Measurements from ENCODE around the gene FOXO3.

FOXO3 gene

DNA sequence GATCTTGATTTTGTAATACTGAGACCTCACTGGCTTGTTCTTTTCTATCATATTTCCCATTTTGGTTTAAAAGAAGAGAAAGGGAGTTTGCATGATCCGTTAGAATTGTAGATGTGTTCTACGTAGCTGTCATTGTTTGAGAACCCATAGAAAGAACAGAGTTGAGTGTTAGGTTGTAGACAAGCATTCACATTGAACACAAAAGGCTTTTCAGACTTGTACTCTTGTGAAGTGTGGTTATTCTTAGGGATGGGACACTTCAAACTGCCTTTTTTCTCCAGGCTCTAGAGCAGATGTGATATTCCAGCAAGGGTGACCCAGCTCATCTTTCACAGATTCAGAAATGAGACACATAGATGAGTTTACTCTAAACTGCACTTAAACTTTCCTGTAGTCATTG, 19.9 kb downstream of the FOXO3 start:
- no peak overlapping the region for H3K4me3 ChIP-seq (replicated peaks; ENCODE audit: low read depth, low read length)
- H3K27me3 ChIP-seq (replicated peaks; ENCODE audit: control insufficient read depth, insufficient read depth, low read length) = no peaks in the 10 kb centered on the region
- DNase-seq (ENCODE audit: extremely low read depth, insufficient read length) = no peak
- TF ChIP-seq, protein P1, sequence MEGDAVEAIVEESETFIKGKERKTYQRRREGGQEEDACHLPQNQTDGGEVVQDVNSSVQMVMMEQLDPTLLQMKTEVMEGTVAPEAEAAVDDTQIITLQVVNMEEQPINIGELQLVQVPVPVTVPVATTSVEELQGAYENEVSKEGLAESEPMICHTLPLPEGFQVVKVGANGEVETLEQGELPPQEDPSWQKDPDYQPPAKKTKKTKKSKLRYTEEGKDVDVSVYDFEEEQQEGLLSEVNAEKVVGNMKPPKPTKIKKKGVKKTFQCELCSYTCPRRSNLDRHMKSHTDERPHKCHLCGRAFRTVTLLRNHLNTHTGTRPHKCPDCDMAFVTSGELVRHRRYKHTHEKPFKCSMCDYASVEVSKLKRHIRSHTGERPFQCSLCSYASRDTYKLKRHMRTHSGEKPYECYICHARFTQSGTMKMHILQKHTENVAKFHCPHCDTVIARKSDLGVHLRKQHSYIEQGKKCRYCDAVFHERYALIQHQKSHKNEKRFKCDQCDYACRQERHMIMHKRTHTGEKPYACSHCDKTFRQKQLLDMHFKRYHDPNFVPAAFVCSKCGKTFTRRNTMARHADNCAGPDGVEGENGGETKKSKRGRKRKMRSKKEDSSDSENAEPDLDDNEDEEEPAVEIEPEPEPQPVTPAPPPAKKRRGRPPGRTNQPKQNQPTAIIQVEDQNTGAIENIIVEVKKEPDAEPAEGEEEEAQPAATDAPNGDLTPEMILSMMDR (IDR thresholded peaks at IDR 0.05; ENCODE audit: insufficient read depth, low read length, poor library complexity, severe bottlenecking) = no peak
- peaks cover 3% of the 10 kb centered on the region; the same call in 1 of the 2 replicates for H3K36me3 ChIP-seq (ENCODE audit: control insufficient read depth, insufficient read depth, low read length)

DNA sequence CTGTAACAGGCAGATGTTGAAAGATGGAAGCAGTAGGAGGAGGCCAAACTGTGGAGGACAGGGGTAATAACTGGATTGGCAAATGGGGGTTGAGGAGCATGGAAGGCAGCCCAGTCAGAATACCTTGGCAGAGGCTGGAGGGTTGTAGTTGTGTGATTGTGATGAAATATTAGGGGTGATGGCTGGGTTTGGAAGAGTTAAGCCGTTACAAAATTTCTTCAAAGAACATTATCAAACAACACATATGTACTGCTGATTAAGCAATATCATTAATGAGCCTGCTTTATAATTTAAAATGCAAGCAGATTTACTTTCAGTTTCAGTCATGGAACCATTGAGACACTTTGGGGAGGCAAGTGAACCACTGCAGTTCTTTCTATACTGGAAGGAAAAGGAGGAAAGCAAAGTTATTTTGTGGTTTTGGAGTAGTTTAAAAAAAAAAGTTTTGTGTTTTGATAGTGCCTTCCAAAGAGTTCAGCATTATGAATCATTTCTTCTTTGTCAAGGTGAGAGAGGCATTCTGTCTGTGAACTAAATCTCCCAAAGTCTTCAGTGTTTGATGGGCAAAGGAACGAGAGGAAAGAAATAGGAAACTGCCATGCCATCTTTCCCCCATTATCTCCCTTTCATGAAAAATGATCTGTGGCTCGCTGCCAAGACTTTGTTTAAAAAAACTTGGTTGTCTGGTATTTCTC, 20.7 kb downstream of the FOXO3 start:
- no peak for DNase-seq (ENCODE audit: extremely low read depth, insufficient read length)
- no peaks in the 10 kb centered on the region for H3K27me3 ChIP-seq (replicated peaks; ENCODE audit: control insufficient read depth, insufficient read depth, low read length)
- H3K4me3 ChIP-seq (replicated peaks; ENCODE audit: low read depth, low read length) = no peak overlapping the region
- H3K36me3 ChIP-seq (ENCODE audit: control insufficient read depth, insufficient read depth, low read length) = peaks cover 3% of the 10 kb centered on the region; the same call in 1 of the 2 replicates
- TF ChIP-seq, protein P1 (IDR thresholded peaks at IDR 0.05; ENCODE audit: insufficient read depth, low read length, poor library complexity, severe bottlenecking) = no peak

DNA sequence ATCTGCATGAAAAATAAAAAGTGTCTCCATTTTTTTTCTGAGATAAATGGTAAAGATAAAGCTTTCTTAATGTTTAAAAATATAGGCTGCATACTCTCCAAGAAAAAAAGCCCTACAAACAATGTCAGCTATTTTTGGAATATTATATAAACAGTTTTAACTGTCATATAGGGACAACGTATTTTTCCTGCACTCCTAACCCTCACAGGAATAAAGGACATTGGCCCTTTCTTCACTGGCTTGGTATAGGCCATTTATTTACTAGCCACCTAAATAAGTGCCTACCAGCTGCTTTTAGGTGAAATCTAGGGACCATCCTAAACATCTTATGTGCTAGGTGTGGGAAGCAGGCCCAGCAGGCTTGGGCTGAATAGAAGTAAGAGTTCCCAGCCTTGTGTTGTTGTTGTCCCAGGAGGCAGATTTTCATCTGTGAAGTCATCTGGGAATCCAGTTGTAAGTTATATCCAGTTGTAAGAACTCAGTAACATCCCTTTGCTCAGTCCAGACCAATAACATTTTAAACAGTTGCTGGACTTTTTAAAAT, 21.3 kb downstream of the FOXO3 start:
- no peaks in the 10 kb centered on the region for H3K27me3 ChIP-seq (replicated peaks; ENCODE audit: control insufficient read depth, insufficient read depth, low read length)
- DNase-seq (ENCODE audit: extremely low read depth, insufficient read length) = no peak
- H3K36me3 ChIP-seq (ENCODE audit: control insufficient read depth, insufficient read depth, low read length) = peaks cover 3% of the 10 kb centered on the region; the same call in 1 of the 2 replicates
- TF ChIP-seq, protein P1 (IDR thresholded peaks at IDR 0.05; ENCODE audit: insufficient read depth, low read length, poor library complexity, severe bottlenecking) = no peak
- H3K4me3 ChIP-seq (replicated peaks; ENCODE audit: low read depth, low read length) = no peak overlapping the region

DNA sequence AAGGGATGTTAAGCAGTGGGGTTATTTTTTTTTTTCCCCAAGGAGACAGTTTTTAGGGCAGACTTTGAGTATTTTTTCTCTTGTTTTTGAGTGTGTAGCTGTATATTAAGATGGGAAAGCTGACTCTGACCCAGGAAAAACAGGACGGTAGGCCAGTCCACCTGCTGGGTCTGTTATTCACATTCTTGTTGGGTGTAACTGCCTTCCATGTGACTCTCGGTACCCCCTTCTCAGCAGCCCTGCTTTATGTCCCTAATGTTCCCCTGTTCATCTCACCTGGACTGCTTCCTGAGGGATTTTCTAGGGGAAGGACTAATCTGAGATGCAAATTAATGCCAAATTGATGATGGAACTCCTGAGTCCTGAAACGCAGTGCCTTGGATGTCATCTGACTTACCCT, 21.9 kb downstream of the FOXO3 start:
- DNase-seq (ENCODE audit: extremely low read depth, insufficient read length) = no peak
- TF ChIP-seq, protein P1 (IDR thresholded peaks at IDR 0.05; ENCODE audit: insufficient read depth, low read length, poor library complexity, severe bottlenecking) = no peak
- peaks cover 3% of the 10 kb centered on the region; the same call in 1 of the 2 replicates for H3K36me3 ChIP-seq (ENCODE audit: control insufficient read depth, insufficient read depth, low read length)
- no peaks in the 10 kb centered on the region for H3K27me3 ChIP-seq (replicated peaks; ENCODE audit: control insufficient read depth, insufficient read depth, low read length)
- H3K4me3 ChIP-seq (replicated peaks; ENCODE audit: low read depth, low read length) = no peak overlapping the region

DNA sequence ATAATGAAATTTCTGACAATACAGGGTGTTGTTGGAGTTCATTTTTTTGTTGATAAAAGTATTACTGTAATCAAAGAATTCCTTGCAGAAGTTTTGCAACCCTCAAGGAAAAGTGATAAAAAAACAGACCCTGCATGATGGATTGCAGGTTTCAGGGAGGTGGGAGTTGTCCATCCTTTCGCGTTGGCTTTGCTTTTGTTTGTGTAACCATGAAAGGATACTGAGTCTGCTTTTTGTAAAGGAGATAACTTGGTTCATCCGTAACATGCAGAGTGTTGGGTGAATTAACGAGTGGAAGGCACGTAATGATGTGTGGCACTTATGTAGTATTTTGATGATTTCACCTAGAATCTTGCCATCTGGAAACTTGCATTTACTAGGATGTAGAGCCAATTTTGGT, 23.6 kb downstream of the FOXO3 start:
- Histone ChIP-seq H3K36me3 (ENCODE audit: control insufficient read depth, insufficient read depth, low read length) (peaks cover 3% of the 10 kb centered on the region; the same call in 1 of the 2 replicates), H3K4me3 (replicated peaks; ENCODE audit: low read depth, low read length) (no peak overlapping the region), H3K27me3 (replicated peaks; ENCODE audit: control insufficient read depth, insufficient read depth, low read length) (no peaks in the 10 kb centered on the region)
- TF ChIP-seq, protein P1 (IDR thresholded peaks at IDR 0.05; ENCODE audit: insufficient read depth, low read length, poor library complexity, severe bottlenecking) = no peak
- no peak for DNase-seq (ENCODE audit: extremely low read depth, insufficient read length)
